Measurements from ENCODE around the gene CAPS2. TPM values are rescaled to one million over a fixed set of nuclear protein-coding genes. Genes with fewer than 3 reads are reported as not detected.
"Not testable (repeated sequence)": the region's sequence is repeated elsewhere in the genome, so short reads cannot be mapped to it uniquely, and the experiment has no call there.

Gene CAPS2
- total and polyA plus RNA-seq, 7 donors: 1.1 to 17.8 (median 7.7) TPM

GRCh38 chr12:75361408-75361807, 31.3 kb upstream of the CAPS2 start:
- Histone ChIP-seq H3K36me3 (no peaks in the 10 kb centered on the region), H3K4me3 (no peak overlapping the region), H3K27me3 (no peaks in the 10 kb centered on the region), H3K27ac (no peak overlapping the region), H3K9me3 (no peaks in the 10 kb centered on the region), H3K4me1 (no peaks in the 10 kb centered on the region)
- intact Hi-C loops (cut with DNase I): no loop called here
- TF ChIP-seq EP300 (IDR thresholded peaks at IDR 0.05) (no peak), POLR2A (IDR thresholded peaks at IDR 0.05) (no peak), POLR2AphosphoS5 (IDR thresholded peaks at IDR 0.05) (no peak)
- TF ChIP-seq, protein P1, sequence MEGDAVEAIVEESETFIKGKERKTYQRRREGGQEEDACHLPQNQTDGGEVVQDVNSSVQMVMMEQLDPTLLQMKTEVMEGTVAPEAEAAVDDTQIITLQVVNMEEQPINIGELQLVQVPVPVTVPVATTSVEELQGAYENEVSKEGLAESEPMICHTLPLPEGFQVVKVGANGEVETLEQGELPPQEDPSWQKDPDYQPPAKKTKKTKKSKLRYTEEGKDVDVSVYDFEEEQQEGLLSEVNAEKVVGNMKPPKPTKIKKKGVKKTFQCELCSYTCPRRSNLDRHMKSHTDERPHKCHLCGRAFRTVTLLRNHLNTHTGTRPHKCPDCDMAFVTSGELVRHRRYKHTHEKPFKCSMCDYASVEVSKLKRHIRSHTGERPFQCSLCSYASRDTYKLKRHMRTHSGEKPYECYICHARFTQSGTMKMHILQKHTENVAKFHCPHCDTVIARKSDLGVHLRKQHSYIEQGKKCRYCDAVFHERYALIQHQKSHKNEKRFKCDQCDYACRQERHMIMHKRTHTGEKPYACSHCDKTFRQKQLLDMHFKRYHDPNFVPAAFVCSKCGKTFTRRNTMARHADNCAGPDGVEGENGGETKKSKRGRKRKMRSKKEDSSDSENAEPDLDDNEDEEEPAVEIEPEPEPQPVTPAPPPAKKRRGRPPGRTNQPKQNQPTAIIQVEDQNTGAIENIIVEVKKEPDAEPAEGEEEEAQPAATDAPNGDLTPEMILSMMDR (IDR thresholded peaks at IDR 0.05): no peak
- whole genome bisulfite sequencing, 2 donors: 39 to 44% methylated on average over 1 of the region's 1 CpG
- DNase-seq: no peak

DNA sequence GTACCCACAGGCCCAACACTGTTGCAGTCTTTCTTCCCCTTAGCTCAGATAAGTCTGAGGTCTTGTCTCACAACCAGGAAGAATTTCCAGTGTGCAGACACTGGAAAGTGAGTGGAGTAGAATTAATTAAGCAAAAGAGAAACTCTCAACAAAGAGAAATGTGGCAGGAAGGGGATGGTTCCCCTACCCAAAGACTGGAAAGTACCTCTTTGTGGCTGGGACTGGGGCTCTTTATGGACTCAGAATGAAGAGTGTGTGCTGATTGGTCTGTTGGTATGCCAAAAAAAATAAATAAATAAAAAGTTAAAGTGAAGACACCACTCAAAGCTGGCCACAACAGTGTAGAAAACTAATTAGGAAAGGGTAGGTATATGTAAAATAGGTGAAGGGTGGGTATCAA, 30.8 kb upstream of the CAPS2 start:
- Histone ChIP-seq H3K27me3 (no peaks in the 10 kb centered on the region), H3K4me1 (no peaks in the 10 kb centered on the region), H3K36me3 (no peaks in the 10 kb centered on the region), H3K9me3 (no peaks in the 10 kb centered on the region), H3K27ac (no peak overlapping the region), H3K4me3 (no peak overlapping the region)
- intact Hi-C loops (cut with DNase I): no loop called here
- TF ChIP-seq EP300 (IDR thresholded peaks at IDR 0.05) (no peak), POLR2AphosphoS5 (IDR thresholded peaks at IDR 0.05) (no peak), POLR2A (IDR thresholded peaks at IDR 0.05) (no peak)
- TF ChIP-seq, protein P1 (IDR thresholded peaks at IDR 0.05): no peak
- no peak for DNase-seq

GRCh38 chr12:75354011-75354410, 23.9 kb upstream of the CAPS2 start:
- Histone ChIP-seq H3K36me3 (no peaks in the 10 kb centered on the region), H3K4me3 (no peak overlapping the region)
- no peak for TF ChIP-seq POLR2AphosphoS5 (IDR thresholded peaks at IDR 0.05)
- TF ChIP-seq, protein P1 (IDR thresholded peaks at IDR 0.05): no peak
- TF ChIP-seq POLR2A (IDR thresholded peaks at IDR 0.05): no peak
- TF ChIP-seq EP300 (IDR thresholded peaks at IDR 0.05): no peak

GRCh38 chr12:75350413-75350812, 20.3 kb upstream of the CAPS2 start:
- WGBS, 2 donors: 68 to 72% methylated on average over 2 of the region's 2 CpGs
- H3K4me3 ChIP-seq: no peak overlapping the region
- TF ChIP-seq, protein P1 (IDR thresholded peaks at IDR 0.05): no peak
- TF ChIP-seq EP300 (IDR thresholded peaks at IDR 0.05) (no peak), POLR2AphosphoS5 (IDR thresholded peaks at IDR 0.05) (no peak), POLR2A (IDR thresholded peaks at IDR 0.05) (no peak)
- H3K4me1 ChIP-seq: no peaks in the 10 kb centered on the region
- H3K9me3 ChIP-seq: no peaks in the 10 kb centered on the region
- intact Hi-C loops (cut with DNase I): no loop called here
- H3K27me3 ChIP-seq: no peaks in the 10 kb centered on the region
- DNase-seq: no peak
- H3K36me3 ChIP-seq: no peaks in the 10 kb centered on the region
- H3K27ac ChIP-seq: no peak overlapping the region

More at GRCh38 chr12:75354011-75354410, 23.9 kb upstream of the CAPS2 start:
- no peaks in the 10 kb centered on the region for H3K4me1 ChIP-seq
- DNase-seq: no peak
- H3K9me3 ChIP-seq: no peaks in the 10 kb centered on the region
- no peaks in the 10 kb centered on the region for H3K27me3 ChIP-seq
- intact Hi-C loops (cut with DNase I): no loop called here
- H3K27ac ChIP-seq: no peak overlapping the region

DNA sequence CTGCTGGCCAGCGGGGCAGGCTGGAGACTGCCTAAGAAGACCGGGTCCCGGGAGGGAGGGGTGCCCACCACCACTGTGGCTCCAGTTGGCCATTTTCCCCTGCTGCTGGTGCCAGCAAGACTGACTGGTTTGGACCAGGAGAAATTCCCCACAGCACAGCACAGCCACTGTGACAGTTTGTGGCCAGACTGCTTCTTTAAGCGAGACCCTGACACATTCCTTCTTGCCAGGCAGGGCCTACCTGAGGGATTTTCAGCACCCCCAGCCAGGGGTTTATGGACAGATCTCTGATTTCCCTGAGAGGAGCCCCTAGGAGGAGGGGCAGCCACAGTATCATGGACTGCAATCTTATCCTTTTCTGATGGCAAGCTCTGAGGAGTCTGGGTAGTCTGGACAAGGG, 19.8 kb upstream of the CAPS2 start:
- no peak for DNase-seq
- Histone ChIP-seq H3K4me3 (no peak overlapping the region), H3K4me1 (no peaks in the 10 kb centered on the region), H3K9me3 (no peaks in the 10 kb centered on the region), H3K36me3 (no peaks in the 10 kb centered on the region), H3K27me3 (no peaks in the 10 kb centered on the region), H3K27ac (no peak overlapping the region)
- TF ChIP-seq EP300 (IDR thresholded peaks at IDR 0.05): no peak
- TF ChIP-seq POLR2AphosphoS5 (IDR thresholded peaks at IDR 0.05): no peak
- TF ChIP-seq, protein P1 (IDR thresholded peaks at IDR 0.05): no peak
- TF ChIP-seq POLR2A (IDR thresholded peaks at IDR 0.05): no peak
- intact Hi-C loops (cut with DNase I): no loop called here
- WGBS, 2 donors: 90 to 93% methylated on average over 4 of the region's 4 CpGs

DNA sequence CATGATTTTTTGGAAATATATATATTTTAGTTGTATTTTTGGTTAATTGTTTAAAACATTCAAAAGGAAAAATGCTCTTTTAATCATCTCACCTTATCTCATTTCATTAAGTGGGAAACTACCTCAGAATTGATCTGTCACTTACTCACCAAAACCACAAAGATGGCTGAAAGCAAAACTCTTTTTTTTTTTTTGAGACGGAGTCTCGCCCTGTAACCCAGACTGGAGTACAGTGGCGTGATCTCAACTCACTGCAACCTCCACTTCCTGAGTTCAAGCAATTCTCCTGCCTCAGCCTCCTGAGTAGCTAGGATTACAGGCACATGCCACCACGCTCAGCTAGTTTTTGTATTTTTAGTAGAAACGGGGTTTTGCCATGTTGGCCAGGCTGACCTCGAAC, 16.1 kb upstream of the CAPS2 start:
- H3K27me3 ChIP-seq; H3K4me1 ChIP-seq; H3K27ac ChIP-seq; DNase-seq; H3K36me3 ChIP-seq; H3K4me3 ChIP-seq; H3K9me3 ChIP-seq; intact Hi-C loops (cut with DNase I): not testable (repeated sequence)
- WGBS, 2 donors: 88 to 91% methylated on average over 6 of the region's 6 CpGs

Measured in sigmoid colon (tissue), 7 donors.